Fibroblast of the aortic adventitia (primary cell): Measurements from ENCODE around the gene RNH1. TPM values are rescaled to one million over a fixed set of nuclear protein-coding genes. Genes with fewer than 3 reads are reported as not detected.

Experiments
- DNase-seq: peaks from one replicate; pipeline ENCODE4 v3.0.0-alpha.2; 2010; ENCODE audit warnings: low read depth
- H3K4me3 ChIP-seq: 2 replicates; pipeline ENCODE4 v1.5.1; 2011; ENCODE audit warnings: low read depth, mild to moderate bottlenecking, control low read depth, low read length, moderate library complexity
- CTCF ChIP-seq: IDR thresholded peaks from 2 replicates; pipeline ENCODE4 v1.5.1; 2011; ENCODE audit warnings: mild to moderate bottlenecking, low read length, control low read depth, inconsistent platforms; ENCODE audit not compliant: insufficient read depth
- total RNA-seq: library from RNA; depleted of rRNA; stranded (reverse); fragments of >200 nt; gene quantifications from 2 replicates; pipeline ENCODE4 v1.2.3, GENCODE V29; 2012; ENCODE audit warnings: low replicate concordance

The RNH1 gene
- total RNA-seq, 1 donor, result 436 TPM

- peak overlapping the region; percentile 87 for H3K4me3 ChIP-seq
- TF ChIP-seq CTCF, result peak; percentile 16
- DNase-seq, result peak; percentile 59
Measured at GRCh38 chr11:450809-451451, 56.1 kb downstream of the RNH1 start.

GRCh38 chr11:449889-450808 is 56.9 kb downstream of the RNH1 start, which contains the start of gene PTDSS2:
Gene PTDSS2, plus strand, starts transcription at chr11:450279. Its CDS starts 177 bp downstream, at chr11:450456.
- no peak for TF ChIP-seq CTCF
- H3K4me3 ChIP-seq, result peak within 1 kb of the TSS; percentile 87
- DNase-seq, result peak; percentile 94

- TF ChIP-seq CTCF, result peak; percentile 87
- peak; percentile 90 for DNase-seq
- H3K4me3 ChIP-seq, result peak overlapping the region; percentile 78
Measured at GRCh38 chr11:447923-448731, 58.9 kb downstream of the RNH1 start.

- TF ChIP-seq CTCF, result no peak
- no peak overlapping the region for H3K4me3 ChIP-seq
- no peak for DNase-seq
Measured at GRCh38 chr11:446891-447290, 60.2 kb downstream of the RNH1 start.

- H3K4me3 ChIP-seq, result no peak overlapping the region
- no peak for TF ChIP-seq CTCF
- DNase-seq, result no peak
Measured at GRCh38 chr11:445765-446588, 61.1 kb downstream of the RNH1 start.

Other genes with a start within 250 kb of the RNH1 start
- gene NLRP6, start 228.8 kb downstream of the RNH1 start, total RNA-seq, result not detected in 2 replicates
- 5.3 and 6.9 TPM in 2 replicates for gene PGGHG, start 218.1 kb downstream of the RNH1 start, total RNA-seq
- gene IFITM5, start 207.7 kb downstream of the RNH1 start, total RNA-seq, result not detected in 2 replicates
- 50.1 and 88.1 TPM in 2 replicates for gene IFITM2, start 199.4 kb downstream of the RNH1 start, total RNA-seq
- 20.9 and 24.2 TPM in 2 replicates for gene IFITM1, start 193.2 kb downstream of the RNH1 start, total RNA-seq
- 34.3 and 95.4 TPM in 2 replicates for gene IFITM3, start 186.4 kb downstream of the RNH1 start, total RNA-seq
- gene B4GALNT4, start 137.7 kb downstream of the RNH1 start, total RNA-seq, result 1.5 and 1.9 TPM in 2 replicates
- gene PKP3, start 113.0 kb downstream of the RNH1 start, total RNA-seq, result 1.3 and 5.6 TPM in 2 replicates
- gene SIGIRR, start 92.2 kb downstream of the RNH1 start, total RNA-seq, result 30.4 and 38.7 TPM in 2 replicates
- not detected in 2 replicates for gene ANO9, start 65.2 kb downstream of the RNH1 start, total RNA-seq
- gene PTDSS2, start 57.0 kb downstream of the RNH1 start, total RNA-seq, result 28.7 and 51.6 TPM in 2 replicates
- 34.6 and 44.4 TPM in 2 replicates for gene HRAS, start 28.3 kb upstream of the RNH1 start, total RNA-seq
- 0.45 and 1.2 TPM in 2 replicates for gene LRRC56, start 30.3 kb upstream of the RNH1 start, total RNA-seq
- gene LMNTD2, start 53.5 kb upstream of the RNH1 start, total RNA-seq, result 0.36 TPM in 1 of 2 replicates, not detected in the other
- 1.6 and 2.5 TPM in 2 replicates for gene RASSF7, start 53.7 kb upstream of the RNH1 start, total RNA-seq
- 27.6 and 37.5 TPM in 2 replicates for gene PHRF1, start 69.2 kb upstream of the RNH1 start, total RNA-seq
- gene IRF7, start 108.7 kb upstream of the RNH1 start, total RNA-seq, result 6.5 and 6.8 TPM in 2 replicates
- not detected in 2 replicates for gene CDHR5, start 117.7 kb upstream of the RNH1 start, total RNA-seq
- gene SCT, start 119.9 kb upstream of the RNH1 start, total RNA-seq, result not detected in 2 replicates
- 0.09 and 0.16 TPM in 2 replicates for gene DRD4, start 130.0 kb upstream of the RNH1 start, total RNA-seq
- gene DEAF1, start 188.0 kb upstream of the RNH1 start, total RNA-seq, result 26.7 and 40.0 TPM in 2 replicates
- gene TMEM80, start 188.6 kb upstream of the RNH1 start, total RNA-seq, result 3.6 and 9.4 TPM in 2 replicates
- 47.9 and 49.2 TPM in 2 replicates for gene EPS8L2, start 199.0 kb upstream of the RNH1 start, total RNA-seq
- gene TALDO1, start 240.2 kb upstream of the RNH1 start, total RNA-seq, result 123 and 146 TPM in 2 replicates